ENCODE measurements around the gene PARS2.

The PARS2 gene

GRCh38 chr1:54714881-54715492 is 49.3 kb downstream of the PARS2 start:
- DNase-seq (ENCODE audit: low read depth) = no peak
- TF ChIP-seq POLR2A (IDR thresholded peaks at IDR 0.05; ENCODE audit: extremely low read depth, insufficient read length) = no peak
- TF ChIP-seq, protein P1, sequence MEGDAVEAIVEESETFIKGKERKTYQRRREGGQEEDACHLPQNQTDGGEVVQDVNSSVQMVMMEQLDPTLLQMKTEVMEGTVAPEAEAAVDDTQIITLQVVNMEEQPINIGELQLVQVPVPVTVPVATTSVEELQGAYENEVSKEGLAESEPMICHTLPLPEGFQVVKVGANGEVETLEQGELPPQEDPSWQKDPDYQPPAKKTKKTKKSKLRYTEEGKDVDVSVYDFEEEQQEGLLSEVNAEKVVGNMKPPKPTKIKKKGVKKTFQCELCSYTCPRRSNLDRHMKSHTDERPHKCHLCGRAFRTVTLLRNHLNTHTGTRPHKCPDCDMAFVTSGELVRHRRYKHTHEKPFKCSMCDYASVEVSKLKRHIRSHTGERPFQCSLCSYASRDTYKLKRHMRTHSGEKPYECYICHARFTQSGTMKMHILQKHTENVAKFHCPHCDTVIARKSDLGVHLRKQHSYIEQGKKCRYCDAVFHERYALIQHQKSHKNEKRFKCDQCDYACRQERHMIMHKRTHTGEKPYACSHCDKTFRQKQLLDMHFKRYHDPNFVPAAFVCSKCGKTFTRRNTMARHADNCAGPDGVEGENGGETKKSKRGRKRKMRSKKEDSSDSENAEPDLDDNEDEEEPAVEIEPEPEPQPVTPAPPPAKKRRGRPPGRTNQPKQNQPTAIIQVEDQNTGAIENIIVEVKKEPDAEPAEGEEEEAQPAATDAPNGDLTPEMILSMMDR (IDR thresholded peaks at IDR 0.05; ENCODE audit: low read depth, low read length) = no peak
- TF ChIP-seq MYC (IDR thresholded peaks at IDR 0.05; ENCODE audit: low read depth, low read length) = no peak
- TF ChIP-seq MAX (IDR thresholded peaks at IDR 0.05; ENCODE audit: low read depth, low read length) = no peak
- no peak overlapping the region for H3K4me3 ChIP-seq (ENCODE audit: low read depth, low read length)

- H3K4me3 ChIP-seq (ENCODE audit: low read depth, low read length) = no peak overlapping the region
- TF ChIP-seq MAX (IDR thresholded peaks at IDR 0.05; ENCODE audit: low read depth, low read length) (no peak), MYC (IDR thresholded peaks at IDR 0.05; ENCODE audit: low read depth, low read length) (no peak), POLR2A (IDR thresholded peaks at IDR 0.05; ENCODE audit: extremely low read depth, insufficient read length) (no peak)
- TF ChIP-seq, protein P1 (IDR thresholded peaks at IDR 0.05; ENCODE audit: low read depth, low read length) = no peak
- no peak for DNase-seq (ENCODE audit: low read depth)
Observed at GRCh38 chr1:54711536-54711935, 52.8 kb downstream of the PARS2 start.

DNA sequence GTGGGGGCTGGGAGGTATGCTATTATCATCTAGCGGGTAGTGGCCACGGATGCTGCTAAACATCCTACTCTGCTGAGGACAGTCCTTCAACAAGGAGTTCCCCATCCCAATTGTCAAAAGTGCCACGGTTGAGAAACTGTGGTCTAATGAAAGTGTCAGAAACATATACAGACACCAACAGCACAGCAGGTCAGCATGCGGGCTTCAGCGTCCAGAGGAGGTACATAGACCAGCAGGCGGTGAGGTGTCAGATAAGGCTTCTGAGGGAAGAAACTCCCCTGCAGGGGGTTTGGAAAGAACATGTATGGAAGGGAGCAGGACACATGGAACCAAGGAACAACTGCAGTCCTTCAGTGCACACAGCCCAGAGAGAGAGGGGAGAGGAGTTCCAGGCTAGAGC is 53.5 kb downstream of the PARS2 start:
- H3K4me3 ChIP-seq (ENCODE audit: low read depth, low read length) = no peak overlapping the region
- TF ChIP-seq POLR2A (IDR thresholded peaks at IDR 0.05; ENCODE audit: extremely low read depth, insufficient read length) = no peak
- TF ChIP-seq, protein P1 (IDR thresholded peaks at IDR 0.05; ENCODE audit: low read depth, low read length) = no peak
- TF ChIP-seq MAX (IDR thresholded peaks at IDR 0.05; ENCODE audit: low read depth, low read length) = no peak
- no peak for TF ChIP-seq MYC (IDR thresholded peaks at IDR 0.05; ENCODE audit: low read depth, low read length)
- DNase-seq (ENCODE audit: low read depth) = no peak

DNA sequence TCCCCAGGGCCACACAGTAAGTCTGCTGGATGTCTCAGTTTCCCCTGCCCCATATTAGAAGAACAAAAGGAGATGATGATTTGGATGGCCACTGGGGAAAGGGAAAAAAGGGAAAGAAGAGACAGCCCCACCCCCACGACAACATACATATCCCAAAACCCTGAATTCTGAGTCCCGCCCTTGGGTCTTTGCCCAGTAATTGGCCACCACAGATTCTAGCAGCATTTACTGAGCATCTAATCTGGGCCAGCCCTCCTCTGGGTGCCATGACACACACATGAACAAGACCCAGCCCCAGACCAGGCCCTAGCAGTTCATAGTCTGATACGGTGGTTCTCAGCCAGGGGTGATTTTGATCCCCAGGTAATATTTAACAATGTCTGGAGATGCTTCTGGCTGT is 53.9 kb downstream of the PARS2 start:
- DNase-seq (ENCODE audit: low read depth) = no peak
- TF ChIP-seq MAX (IDR thresholded peaks at IDR 0.05; ENCODE audit: low read depth, low read length) = no peak
- TF ChIP-seq, protein P1 (IDR thresholded peaks at IDR 0.05; ENCODE audit: low read depth, low read length) = no peak
- no peak for TF ChIP-seq POLR2A (IDR thresholded peaks at IDR 0.05; ENCODE audit: extremely low read depth, insufficient read length)
- TF ChIP-seq MYC (IDR thresholded peaks at IDR 0.05; ENCODE audit: low read depth, low read length) = no peak
- H3K4me3 ChIP-seq (ENCODE audit: low read depth, low read length) = no peak overlapping the region

GRCh38 chr1:54709547-54710292 is 54.6 kb downstream of the PARS2 start:
- DNase-seq (ENCODE audit: low read depth) = no peak
- TF ChIP-seq, protein P1 (IDR thresholded peaks at IDR 0.05; ENCODE audit: low read depth, low read length) = no peak
- TF ChIP-seq MYC (IDR thresholded peaks at IDR 0.05; ENCODE audit: low read depth, low read length) (no peak), MAX (IDR thresholded peaks at IDR 0.05; ENCODE audit: low read depth, low read length) (no peak), POLR2A (IDR thresholded peaks at IDR 0.05; ENCODE audit: extremely low read depth, insufficient read length) (no peak)
- no peak overlapping the region for H3K4me3 ChIP-seq (ENCODE audit: low read depth, low read length)
